PFSK-1 (cell line): ENCODE results near the gene CPPED1.

Experiments
- POLR2AphosphoS5 ChIP-seq: IDR thresholded peaks from 2 replicates; pipeline ENCODE4 v1.6.1; 2012; ENCODE audit warnings: low read depth, mild to moderate bottlenecking, control low read depth, low read length, moderate library complexity
- SIN3A ChIP-seq: IDR thresholded peaks from 2 replicates; pipeline ENCODE4 v1.6.1; 2012; ENCODE audit warnings: mild to moderate bottlenecking, low read length, moderate library complexity, borderline replicate concordance; ENCODE audit not compliant: insufficient read depth

GRCh38 chr16:12659871-12660270 lies 143.8 kb downstream of the CPPED1 start:
- TF ChIP-seq POLR2AphosphoS5 (no peak), SIN3A (no peak)
